Neural cell (in vitro differentiated cells): ENCODE data around the gene YLPM1. TPM values are rescaled to one million over a fixed set of nuclear protein-coding genes. Genes with fewer than 3 reads are reported as not detected.

ENCODE experiments used
- H2AFZ ChIP-seq: fragments of 200-600, 300-800 bp; sonication (generic), shearing (Covaris generic); 2 replicates; pipeline ENCODE4 v1.6.0; 2014; ENCODE audit warnings: low read depth, mild to moderate bottlenecking, antibody characterized with exemption, low read length, moderate library complexity
- H3F3A ChIP-seq: fragments of 200-600 bp; shearing (Covaris generic); 2 replicates; pipeline ENCODE4 v1.6.1; 2016; ENCODE audit warnings: mild to moderate bottlenecking, moderate library complexity, mixed read lengths, antibody characterized with exemption, low read length; ENCODE audit not compliant: insufficient read depth, poor library complexity, severe bottlenecking
- H3K27ac ChIP-seq: fragments of 200-600, 300-800 bp; sonication (generic), shearing (Covaris generic); 2 replicates; pipeline ENCODE4 v1.5.1; 2014; ENCODE audit warnings: mild to moderate bottlenecking, low read length, moderate library complexity
- H3K27me3 ChIP-seq: fragments of 300-800, 200-600 bp; sonication (generic), shearing (Covaris generic); 2 replicates; pipeline ENCODE4 v1.6.0; 2014; ENCODE audit warnings: mild to moderate bottlenecking, low read depth, low read length, moderate library complexity; ENCODE audit not compliant: insufficient read depth
- H3K36me3 ChIP-seq: fragments of 300-800, 200-600 bp; sonication (generic), shearing (Covaris generic); 2 replicates; pipeline ENCODE4 v1.5.1; 2014; ENCODE audit warnings: mild to moderate bottlenecking, antibody characterized with exemption, low read length, moderate library complexity; ENCODE audit not compliant: insufficient read depth
- H3K4me2 ChIP-seq: fragments of 300-800, 200-600 bp; sonication (generic), shearing (Covaris generic); 2 replicates; pipeline ENCODE4 v1.6.0; 2014; ENCODE audit warnings: mild to moderate bottlenecking, low read length
- H3K4me3 ChIP-seq: fragments of 300-800, 200-600 bp; sonication (generic), shearing (Covaris generic); 2 replicates; pipeline ENCODE4 v1.5.1; 2014; ENCODE audit warnings: mild to moderate bottlenecking, low read length, moderate library complexity
- H3K79me2 ChIP-seq: fragments of 200-600 bp; shearing (Covaris generic); replicated peaks from 2 replicates; pipeline ENCODE4 v1.6.0; 2014; ENCODE audit warnings: mild to moderate bottlenecking, low read length, moderate library complexity; ENCODE audit not compliant: insufficient read depth
- H3K9ac ChIP-seq: fragments of 300-800, 200-600 bp; sonication (generic), shearing (Covaris generic); 2 replicates; pipeline ENCODE4 v1.6.1; 2016; ENCODE audit warnings: mild to moderate bottlenecking, low read length, mixed read lengths
- H3K9me2 ChIP-seq: fragments of 200-600 bp; shearing (Covaris generic); 2 replicates; pipeline ENCODE4 v1.6.1; 2016; ENCODE audit warnings: mild to moderate bottlenecking, low read length, mixed read lengths; ENCODE audit not compliant: insufficient read depth
- H3K9me3 ChIP-seq: fragments of 200-600, 300-800 bp; sonication (generic), shearing (Covaris generic); 2 replicates; pipeline ENCODE4 v1.6.1; 2016; ENCODE audit warnings: mild to moderate bottlenecking, mixed run types, low read length, moderate library complexity, mixed read lengths
- H4K20me1 ChIP-seq: fragments of 200-600 bp; shearing (Covaris generic); 2 replicates; pipeline ENCODE4 v1.6.1; 2016; ENCODE audit warnings: mild to moderate bottlenecking, mixed run types; ENCODE audit not compliant: insufficient read depth
- EP300 ChIP-seq: fragments of 450-650 bp; conservative IDR thresholded peaks from 2 replicates; pipeline ENCODE4 v1.6.1; 2014; ENCODE audit warnings: antibody characterized with exemption, mild to moderate bottlenecking, moderate library complexity; ENCODE audit not compliant: poor library complexity, severe bottlenecking
- EZH2 ChIP-seq: fragments of 200-600, 300-800 bp; shearing (Covaris generic), sonication (generic); IDR thresholded peaks from 2 replicates; pipeline ENCODE4 v1.6.1; 2014; ENCODE audit warnings: antibody characterized with exemption, low read length, borderline replicate concordance, mild to moderate bottlenecking; ENCODE audit not compliant: insufficient read depth, poor library complexity, severe bottlenecking
- MXI1 ChIP-seq: fragments of 450-650 bp; conservative IDR thresholded peaks from 2 replicates; pipeline ENCODE4 v1.6.1; 2014; ENCODE audit warnings: antibody characterized with exemption, mild to moderate bottlenecking; ENCODE audit not compliant: poor library complexity, severe bottlenecking
- POLR2AphosphoS5 ChIP-seq: IDR thresholded peaks from 2 replicates; pipeline ENCODE4 v1.6.1; 2012
- RAD21 ChIP-seq: fragments of 450-650 bp; conservative IDR thresholded peaks from 2 replicates; pipeline ENCODE4 v1.6.1; 2014; ENCODE audit warnings: antibody characterized with exemption, mild to moderate bottlenecking, moderate library complexity
- SMC3 ChIP-seq: fragments of 450-650 bp; conservative IDR thresholded peaks from 2 replicates; pipeline ENCODE4 v1.6.1; 2014; ENCODE audit warnings: antibody characterized with exemption, mild to moderate bottlenecking, moderate library complexity; ENCODE audit not compliant: poor library complexity
- TAF1 ChIP-seq: IDR thresholded peaks from 2 replicates; pipeline ENCODE4 v1.6.1; 2012; ENCODE audit warnings: low read depth
- polyA plus RNA-seq: library from polyadenylated mRNA; depleted of rRNA; stranded (reverse); fragments of >200 nt; gene quantifications from 2 replicates; pipeline ENCODE4 v1.2.3, GENCODE V29; 2014
- TF ChIP-seq, protein P1 (sequence below): fragments of 450-650 bp; IDR thresholded peaks from 2 replicates; pipeline ENCODE4 v1.5.1; 2014; ENCODE audit warnings: antibody characterized with exemption, mild to moderate bottlenecking, moderate library complexity; ENCODE audit not compliant: poor library complexity, severe bottlenecking
- TF ChIP-seq, protein P2 (sequence below): IDR thresholded peaks from 2 replicates; pipeline ENCODE4 v1.6.1; 2012; ENCODE audit warnings: borderline replicate concordance

YLPM1 gene
- polyA plus RNA-seq, 1 donor from 2014 or later: 63.4 TPM

DNA sequence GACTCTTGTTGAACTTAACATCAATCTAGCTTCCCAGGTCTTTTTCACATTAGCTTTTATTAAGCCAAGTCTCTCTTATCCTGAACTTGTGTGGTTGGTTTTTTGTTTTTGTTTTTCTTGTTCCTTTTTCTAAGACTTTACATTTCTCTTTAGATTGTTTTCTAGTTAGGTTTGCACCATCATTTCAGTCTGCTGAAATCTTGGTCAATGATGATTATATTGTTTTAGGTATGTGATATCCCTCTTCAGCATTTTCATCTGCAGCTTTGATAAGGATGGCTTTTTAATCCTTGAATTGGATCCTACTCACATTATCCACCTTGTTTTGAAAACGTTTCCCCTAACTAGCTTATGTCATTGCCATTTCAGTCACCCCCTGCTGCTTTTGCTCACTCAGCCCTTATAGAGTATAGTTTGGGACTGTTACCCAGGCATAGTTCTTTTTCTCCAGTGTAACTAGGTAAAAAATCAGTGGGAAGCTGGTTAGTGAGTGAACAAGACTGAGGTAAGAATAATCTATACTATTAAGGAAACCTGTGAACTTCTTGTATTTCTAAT is 22.0 kb downstream of the YLPM1 start:
- no peaks in the 10 kb centered on the region for H3K27me3 ChIP-seq
- no peak overlapping the region for H3K4me2 ChIP-seq
- H3K9me3 ChIP-seq: no peaks in the 10 kb centered on the region
- no peak overlapping the region for H3K9ac ChIP-seq
- no peaks in the 10 kb centered on the region for H3K9me2 ChIP-seq
- no peak overlapping the region for H2AFZ ChIP-seq
- H3K27ac ChIP-seq: no peak overlapping the region
- peaks cover 13% of the 10 kb centered on the region for H3K36me3 ChIP-seq
- TF ChIP-seq MXI1: no peak
- TF ChIP-seq EP300: no peak
- H3K79me2 ChIP-seq: peaks cover 23% of the 10 kb centered on the region
- H4K20me1 ChIP-seq: no peaks in the 10 kb centered on the region
- H3K4me3 ChIP-seq: no peak overlapping the region
- H3F3A ChIP-seq: no peaks in the 10 kb centered on the region

DNA sequence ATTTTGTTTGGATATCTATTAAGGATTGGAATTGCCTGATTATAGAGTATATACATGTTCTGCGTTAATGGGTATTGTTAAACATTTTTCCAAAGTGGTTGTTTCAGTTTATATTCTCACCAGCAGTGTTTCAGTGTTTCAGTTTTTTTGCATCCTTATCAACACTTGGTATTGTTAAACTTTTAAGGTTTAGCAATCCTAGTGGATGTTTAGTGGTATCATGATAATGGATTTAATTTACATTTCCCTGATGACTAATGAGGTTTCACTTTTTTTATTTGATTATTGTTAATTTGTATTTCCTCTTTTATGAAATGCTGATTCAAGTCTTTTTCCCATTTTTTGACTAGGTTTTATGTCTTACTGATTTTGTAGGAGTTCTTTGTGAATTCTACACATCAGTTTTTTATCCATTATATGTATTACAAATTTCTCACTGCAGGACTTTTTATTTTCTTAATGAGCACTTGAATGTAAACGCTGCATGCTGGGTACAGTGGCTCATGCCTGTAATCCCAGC is 23.7 kb downstream of the YLPM1 start:
- H3K9me2 ChIP-seq: no peaks in the 10 kb centered on the region
- no peak overlapping the region for H3K4me3 ChIP-seq
- H4K20me1 ChIP-seq: no peaks in the 10 kb centered on the region
- peaks cover 34% of the 10 kb centered on the region for H3K79me2 ChIP-seq
- no peak overlapping the region for H3K4me2 ChIP-seq
- peaks cover 13% of the 10 kb centered on the region for H3K36me3 ChIP-seq
- no peaks in the 10 kb centered on the region for H3K27me3 ChIP-seq
- H3F3A ChIP-seq: no peaks in the 10 kb centered on the region
- H2AFZ ChIP-seq: no peak overlapping the region
- no peak overlapping the region for H3K9ac ChIP-seq
- no peak for TF ChIP-seq MXI1
- no peak for TF ChIP-seq TAF1
- TF ChIP-seq RAD21: no peak
- no peak for TF ChIP-seq EP300
- TF ChIP-seq, protein P1, sequence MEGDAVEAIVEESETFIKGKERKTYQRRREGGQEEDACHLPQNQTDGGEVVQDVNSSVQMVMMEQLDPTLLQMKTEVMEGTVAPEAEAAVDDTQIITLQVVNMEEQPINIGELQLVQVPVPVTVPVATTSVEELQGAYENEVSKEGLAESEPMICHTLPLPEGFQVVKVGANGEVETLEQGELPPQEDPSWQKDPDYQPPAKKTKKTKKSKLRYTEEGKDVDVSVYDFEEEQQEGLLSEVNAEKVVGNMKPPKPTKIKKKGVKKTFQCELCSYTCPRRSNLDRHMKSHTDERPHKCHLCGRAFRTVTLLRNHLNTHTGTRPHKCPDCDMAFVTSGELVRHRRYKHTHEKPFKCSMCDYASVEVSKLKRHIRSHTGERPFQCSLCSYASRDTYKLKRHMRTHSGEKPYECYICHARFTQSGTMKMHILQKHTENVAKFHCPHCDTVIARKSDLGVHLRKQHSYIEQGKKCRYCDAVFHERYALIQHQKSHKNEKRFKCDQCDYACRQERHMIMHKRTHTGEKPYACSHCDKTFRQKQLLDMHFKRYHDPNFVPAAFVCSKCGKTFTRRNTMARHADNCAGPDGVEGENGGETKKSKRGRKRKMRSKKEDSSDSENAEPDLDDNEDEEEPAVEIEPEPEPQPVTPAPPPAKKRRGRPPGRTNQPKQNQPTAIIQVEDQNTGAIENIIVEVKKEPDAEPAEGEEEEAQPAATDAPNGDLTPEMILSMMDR: no peak
- TF ChIP-seq EZH2: no peak
- no peak for TF ChIP-seq SMC3
- no peaks in the 10 kb centered on the region for H3K9me3 ChIP-seq
- no peak overlapping the region for H3K27ac ChIP-seq

DNA sequence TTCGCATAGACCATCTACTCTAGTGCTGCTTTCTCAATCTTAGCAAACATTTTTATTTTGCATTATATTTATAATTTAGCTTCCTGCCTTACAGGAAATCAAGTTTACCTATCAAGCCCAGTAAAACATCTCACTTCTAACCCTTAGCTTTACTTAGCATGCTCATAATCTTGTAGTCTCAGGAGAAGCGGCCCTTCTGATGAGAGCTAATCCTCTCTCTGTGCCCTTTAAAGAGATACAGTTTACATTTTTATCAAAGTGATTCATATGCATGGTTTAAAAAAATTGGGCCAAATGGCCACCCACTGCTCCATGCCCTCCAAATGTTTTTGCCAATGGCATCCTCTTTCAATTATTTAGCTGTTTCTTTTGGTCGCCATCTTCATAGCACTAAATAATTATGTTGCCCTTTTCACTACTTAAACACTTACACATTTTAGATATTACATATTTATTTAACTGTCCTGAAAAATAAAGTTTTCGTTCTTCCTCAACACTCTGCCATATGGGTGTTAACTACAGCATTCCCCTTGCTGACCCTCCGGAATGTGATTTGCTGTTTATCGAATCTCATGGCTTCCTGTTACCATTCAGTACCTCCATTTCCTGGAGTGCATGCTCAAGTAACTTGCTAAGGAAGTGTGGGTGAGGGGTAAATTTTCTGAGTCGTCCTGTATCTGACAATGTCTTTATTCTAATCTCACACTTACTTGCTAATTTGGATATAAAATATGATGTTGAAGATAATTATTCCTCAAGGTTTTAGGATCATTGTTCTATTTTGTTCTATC is 29.3 kb downstream of the YLPM1 start:
- no peak overlapping the region for H3K4me2 ChIP-seq
- no peak for TF ChIP-seq EZH2
- TF ChIP-seq MXI1: no peak
- TF ChIP-seq, protein P2, sequence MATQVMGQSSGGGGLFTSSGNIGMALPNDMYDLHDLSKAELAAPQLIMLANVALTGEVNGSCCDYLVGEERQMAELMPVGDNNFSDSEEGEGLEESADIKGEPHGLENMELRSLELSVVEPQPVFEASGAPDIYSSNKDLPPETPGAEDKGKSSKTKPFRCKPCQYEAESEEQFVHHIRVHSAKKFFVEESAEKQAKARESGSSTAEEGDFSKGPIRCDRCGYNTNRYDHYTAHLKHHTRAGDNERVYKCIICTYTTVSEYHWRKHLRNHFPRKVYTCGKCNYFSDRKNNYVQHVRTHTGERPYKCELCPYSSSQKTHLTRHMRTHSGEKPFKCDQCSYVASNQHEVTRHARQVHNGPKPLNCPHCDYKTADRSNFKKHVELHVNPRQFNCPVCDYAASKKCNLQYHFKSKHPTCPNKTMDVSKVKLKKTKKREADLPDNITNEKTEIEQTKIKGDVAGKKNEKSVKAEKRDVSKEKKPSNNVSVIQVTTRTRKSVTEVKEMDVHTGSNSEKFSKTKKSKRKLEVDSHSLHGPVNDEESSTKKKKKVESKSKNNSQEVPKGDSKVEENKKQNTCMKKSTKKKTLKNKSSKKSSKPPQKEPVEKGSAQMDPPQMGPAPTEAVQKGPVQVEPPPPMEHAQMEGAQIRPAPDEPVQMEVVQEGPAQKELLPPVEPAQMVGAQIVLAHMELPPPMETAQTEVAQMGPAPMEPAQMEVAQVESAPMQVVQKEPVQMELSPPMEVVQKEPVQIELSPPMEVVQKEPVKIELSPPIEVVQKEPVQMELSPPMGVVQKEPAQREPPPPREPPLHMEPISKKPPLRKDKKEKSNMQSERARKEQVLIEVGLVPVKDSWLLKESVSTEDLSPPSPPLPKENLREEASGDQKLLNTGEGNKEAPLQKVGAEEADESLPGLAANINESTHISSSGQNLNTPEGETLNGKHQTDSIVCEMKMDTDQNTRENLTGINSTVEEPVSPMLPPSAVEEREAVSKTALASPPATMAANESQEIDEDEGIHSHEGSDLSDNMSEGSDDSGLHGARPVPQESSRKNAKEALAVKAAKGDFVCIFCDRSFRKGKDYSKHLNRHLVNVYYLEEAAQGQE: no peak
- TF ChIP-seq POLR2AphosphoS5: no peak
- TF ChIP-seq EP300: no peak
- TF ChIP-seq TAF1: no peak
- TF ChIP-seq, protein P1: no peak
- no peak for TF ChIP-seq RAD21
- no peaks in the 10 kb centered on the region for H3K27me3 ChIP-seq
- H4K20me1 ChIP-seq: no peaks in the 10 kb centered on the region
- no peak overlapping the region for H3K4me3 ChIP-seq
- H3K79me2 ChIP-seq: peaks cover 38% of the 10 kb centered on the region
- H3K9ac ChIP-seq: no peak overlapping the region
- H3K27ac ChIP-seq: no peak overlapping the region
- no peaks in the 10 kb centered on the region for H3F3A ChIP-seq
- no peak overlapping the region for H2AFZ ChIP-seq
- no peaks in the 10 kb centered on the region for H3K9me3 ChIP-seq
- H3K9me2 ChIP-seq: no peaks in the 10 kb centered on the region
- H3K36me3 ChIP-seq: peaks cover 4% of the 10 kb centered on the region
